ENCODE measurements around the gene B4GALT5. TPM values are rescaled to one million over a fixed set of nuclear protein-coding genes. Genes with fewer than 3 reads are reported as not detected.

Gene B4GALT5
- total and polyA plus RNA-seq, 7 experiments from 2014 or later = 0.14 to 23.1 (median 3.6) TPM

DNA sequence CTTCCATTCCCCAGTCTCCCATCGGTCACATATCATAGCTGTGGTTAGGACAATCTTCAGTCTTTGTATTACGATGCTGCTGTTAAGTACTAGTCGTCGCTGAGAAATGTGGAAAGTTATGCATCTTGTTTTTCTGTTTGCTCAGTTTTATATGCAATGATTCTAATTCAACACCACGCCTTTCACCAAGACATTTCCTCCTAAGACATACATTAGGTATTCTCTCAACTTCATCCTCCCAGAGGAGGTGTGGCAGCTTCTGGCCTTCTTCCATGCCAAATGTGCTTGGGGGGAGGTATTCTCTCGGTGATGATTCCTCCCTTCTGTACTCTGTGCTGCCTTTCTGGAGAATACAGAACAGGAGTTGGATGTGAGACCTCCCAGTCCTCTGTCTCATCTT, 66.1 kb downstream of the B4GALT5 start:
- no peak overlapping the region for H3K4me3 ChIP-seq (ENCODE audit: low read length)
- DNase-seq (no peak), ATAC-seq (no peak)
- Mint-ChIP-seq H3K4me3 (no peak overlapping the region), H3K27me3 (no peaks in the 10 kb centered on the region), H3K36me3 (peaks cover 6 to 38% (median 11%) of the 10 kb centered on the region in 5 donors), H3K9me3 (no peaks in the 10 kb centered on the region), H3K4me1 (peaks cover 0 to 5% (median 0%) of the 10 kb centered on the region in 7 donors), H3K27ac (no peak overlapping the region)
- H3K36me3 ChIP-seq (ENCODE audit: control insufficient read depth in 2 of 3, insufficient read depth in 3 of 3, low read length in 3 of 3) = peaks cover 0 to 20% (median 7%) of the 10 kb centered on the region in 3 experiments
- CTCF ChIA-PET = no interaction called here
- H3K4me1 ChIP-seq (ENCODE audit: control insufficient read depth in 2 of 2, insufficient read depth in 2 of 2, low read length in 2 of 2) = no peaks in the 10 kb centered on the region
- H3K9me3 ChIP-seq (ENCODE audit: control insufficient read depth in 2 of 3, low read length in 3 of 3) = no peaks in the 10 kb centered on the region
- POLR2A ChIA-PET = no interaction called here
- intact Hi-C loops (cut with micrococcal nuclease) = no loop called here
- H3K27ac ChIP-seq (ENCODE audit: low read depth, low read length) = no peak overlapping the region
- H3K27me3 ChIP-seq (ENCODE audit: control insufficient read depth in 2 of 2, insufficient read depth in 2 of 2, low read length in 2 of 2) = no peaks in the 10 kb centered on the region

DNA sequence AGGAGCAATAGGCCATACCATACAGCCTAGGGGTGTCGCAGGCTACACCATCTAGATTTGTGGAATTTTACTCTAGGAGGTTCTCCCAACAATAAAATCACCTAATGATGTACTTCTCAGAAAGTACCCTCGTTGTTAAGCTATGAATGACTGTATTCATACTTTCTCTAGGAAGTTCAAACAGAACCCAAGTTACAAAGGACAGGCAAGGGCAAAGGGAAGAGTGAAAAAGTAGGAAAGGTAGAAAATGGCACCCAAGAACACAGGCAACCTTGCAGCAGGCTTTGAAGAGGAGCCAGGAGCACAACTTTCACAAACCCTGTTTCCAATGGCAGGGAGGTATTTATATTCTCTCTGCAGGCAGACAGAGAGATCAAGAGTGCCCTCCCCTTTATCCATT, 67.2 kb downstream of the B4GALT5 start:
- H3K36me3 ChIP-seq (ENCODE audit: control insufficient read depth in 2 of 3, insufficient read depth in 3 of 3, low read length in 3 of 3) = peaks cover 0 to 30% (median 9%) of the 10 kb centered on the region in 3 experiments
- POLR2A ChIA-PET = no interaction called here

DNA sequence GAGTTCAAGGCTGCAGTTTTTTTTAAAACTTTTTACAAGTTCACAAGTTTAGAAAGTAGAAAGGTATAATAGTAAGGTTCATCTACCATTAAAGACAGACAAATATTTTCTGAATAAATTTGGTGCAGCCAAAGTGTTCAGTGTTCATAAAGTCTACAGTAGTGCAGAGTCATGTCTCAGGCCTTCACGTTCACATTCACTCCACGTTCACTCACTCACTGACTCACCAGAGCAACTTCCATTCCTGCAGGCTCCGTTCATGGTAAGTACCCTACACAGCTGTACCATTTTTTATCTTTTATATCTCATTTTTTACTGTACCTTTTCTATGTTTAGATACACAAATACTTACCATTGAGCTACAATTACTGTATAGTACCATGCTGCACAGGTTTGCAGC, 67.6 kb downstream of the B4GALT5 start:
- CTCF ChIA-PET = no interaction called here

More for the DNA sequence above, 67.2 kb downstream of the B4GALT5 start:
- Histone ChIP-seq H3K9me3 (ENCODE audit: control insufficient read depth in 2 of 3, low read length in 3 of 3) (no peaks in the 10 kb centered on the region), H3K4me3 (ENCODE audit: low read length) (no peak overlapping the region), H3K27me3 (ENCODE audit: control insufficient read depth in 2 of 2, insufficient read depth in 2 of 2, low read length in 2 of 2) (no peaks in the 10 kb centered on the region), H3K4me1 (ENCODE audit: control insufficient read depth in 2 of 2, insufficient read depth in 2 of 2, low read length in 2 of 2) (no peaks in the 10 kb centered on the region), H3K27ac (ENCODE audit: low read depth, low read length) (no peak overlapping the region)
- CTCF ChIA-PET = no interaction called here
- intact Hi-C loops (cut with micrococcal nuclease) = no loop called here
- Mint-ChIP-seq H3K4me1 (peaks cover 0 to 15% (median 0%) of the 10 kb centered on the region in 7 donors), H3K27ac (no peak overlapping the region), H3K9me3 (no peaks in the 10 kb centered on the region), H3K36me3 (peaks cover 10 to 45% (median 13%) of the 10 kb centered on the region in 5 donors), H3K4me3 (no peak overlapping the region), H3K27me3 (no peaks in the 10 kb centered on the region)
- ATAC-seq = no peak
- no peak for DNase-seq

DNA sequence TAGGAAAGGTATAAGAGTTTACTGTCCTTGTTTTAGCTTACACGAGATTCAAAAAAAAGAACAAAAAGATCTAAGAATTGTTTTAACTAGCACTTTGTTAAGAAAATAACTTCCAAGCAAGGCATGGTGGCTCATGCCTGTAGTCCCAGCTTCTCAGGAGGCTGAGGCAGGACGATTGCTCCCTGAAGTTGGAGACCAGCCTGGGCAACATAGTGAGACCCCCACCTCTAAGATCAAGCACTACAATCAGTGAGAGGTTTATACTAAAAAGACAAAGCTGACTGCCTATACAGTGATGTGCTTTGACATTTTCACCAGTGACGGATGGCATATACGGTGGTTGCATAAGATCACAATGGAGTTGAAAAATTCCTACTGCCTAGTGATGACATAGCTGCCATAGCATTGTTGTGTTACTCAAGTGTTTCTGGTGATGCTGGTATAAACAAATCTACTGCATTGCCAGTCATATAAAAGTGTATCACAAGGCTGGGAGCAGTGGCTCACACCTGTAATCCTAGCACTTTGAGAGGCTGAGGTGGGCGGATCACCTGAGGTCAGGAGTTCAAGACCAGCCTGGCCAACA, 68.6 kb downstream of the B4GALT5 start:
- Histone ChIP-seq H3K4me1 (ENCODE audit: control insufficient read depth in 2 of 2, insufficient read depth in 2 of 2, low read length in 2 of 2) (no peaks in the 10 kb centered on the region), H3K36me3 (ENCODE audit: control insufficient read depth in 2 of 3, insufficient read depth in 3 of 3, low read length in 3 of 3) (peaks cover 6 to 41% (median 14%) of the 10 kb centered on the region in 3 experiments), H3K27ac (ENCODE audit: low read depth, low read length) (no peak overlapping the region), H3K9me3 (ENCODE audit: control insufficient read depth in 2 of 3, low read length in 3 of 3) (no peaks in the 10 kb centered on the region), H3K4me3 (ENCODE audit: low read length) (no peak overlapping the region), H3K27me3 (ENCODE audit: control insufficient read depth in 2 of 2, insufficient read depth in 2 of 2, low read length in 2 of 2) (no peaks in the 10 kb centered on the region)
- ATAC-seq (no peak), DNase-seq (no peak)
- Mint-ChIP-seq H3K9me3 (no peaks in the 10 kb centered on the region), H3K36me3 (peaks cover 17 to 56% (median 22%) of the 10 kb centered on the region in 5 donors), H3K4me3 (no peak overlapping the region), H3K4me1 (peaks cover 0 to 20% (median 0%) of the 10 kb centered on the region in 7 donors), H3K27me3 (no peaks in the 10 kb centered on the region), H3K27ac (peak overlapping the region in 1 of 9 donors; percentile 52)
- POLR2A ChIA-PET = interaction anchor here (0.7 kb wide), 1 partner anchor 13 kb away, joined by 3 read pairs; no protein-coding TSS in a partner anchor
- CTCF ChIA-PET = interaction anchor here (1.5 kb wide), 1 partner anchor 201 kb away, joined by 3 read pairs; no protein-coding TSS in a partner anchor
- intact Hi-C loops (cut with micrococcal nuclease) = loop anchor here in 1 of 2 donors (5.0 kb wide), 1 partner anchor 32 kb away; no protein-coding TSS in a partner anchor

More for the DNA sequence above, 67.6 kb downstream of the B4GALT5 start:
- H3K4me3 ChIP-seq (ENCODE audit: low read length) = no peak overlapping the region
- H3K27ac Mint-ChIP-seq = no peak overlapping the region
- peaks cover 10 to 49% (median 17%) of the 10 kb centered on the region in 5 donors for H3K36me3 Mint-ChIP-seq
- H3K4me1 Mint-ChIP-seq = peaks cover 0 to 19% (median 0%) of the 10 kb centered on the region in 7 donors
- no peak overlapping the region for H3K27ac ChIP-seq (ENCODE audit: low read depth, low read length)
- H3K9me3 Mint-ChIP-seq = no peaks in the 10 kb centered on the region
- POLR2A ChIA-PET = no interaction called here
- H3K9me3 ChIP-seq (ENCODE audit: control insufficient read depth in 2 of 3, low read length in 3 of 3) = no peaks in the 10 kb centered on the region
- no peaks in the 10 kb centered on the region for H3K27me3 ChIP-seq (ENCODE audit: control insufficient read depth in 2 of 2, insufficient read depth in 2 of 2, low read length in 2 of 2)
- intact Hi-C loops (cut with micrococcal nuclease) = no loop called here
- DNase-seq = no peak
- no peak for ATAC-seq
- peaks cover 0 to 34% (median 13%) of the 10 kb centered on the region in 3 experiments for H3K36me3 ChIP-seq (ENCODE audit: control insufficient read depth in 2 of 3, insufficient read depth in 3 of 3, low read length in 3 of 3)
- no peaks in the 10 kb centered on the region for H3K4me1 ChIP-seq (ENCODE audit: control insufficient read depth in 2 of 2, insufficient read depth in 2 of 2, low read length in 2 of 2)
- H3K4me3 Mint-ChIP-seq = no peak overlapping the region
- no peaks in the 10 kb centered on the region for H3K27me3 Mint-ChIP-seq

DNA sequence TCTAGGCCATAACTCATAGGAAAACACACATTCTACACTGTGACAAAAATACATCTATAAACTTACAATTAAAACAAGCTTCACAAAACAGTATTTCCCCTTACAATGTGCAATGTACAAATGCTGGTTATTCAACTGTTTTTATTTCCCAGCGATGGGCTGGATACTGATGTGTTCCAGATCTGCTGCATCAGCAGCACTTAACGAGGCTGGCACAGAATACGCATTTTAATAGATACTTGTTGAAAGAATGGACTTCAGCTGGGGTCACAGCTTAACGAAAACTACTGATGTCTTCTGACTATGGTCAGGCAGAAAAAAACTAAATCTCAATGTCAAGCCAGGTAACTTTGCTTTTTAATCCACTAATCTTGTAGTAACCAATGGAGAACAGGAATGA, 70.9 kb downstream of the B4GALT5 start:
- ChIA-PET POLR2A (no interaction called here), CTCF (interaction anchor here (0.6 kb wide), 1 partner anchor 9 kb away, joined by 3 read pairs; no protein-coding TSS in a partner anchor)
- H3K27ac Mint-ChIP-seq = peak overlapping the region in 1 of 9 donors; percentile 79
- no peak overlapping the region for H3K4me3 ChIP-seq (ENCODE audit: low read length)
- H3K27me3 Mint-ChIP-seq = no peaks in the 10 kb centered on the region
- H3K4me3 Mint-ChIP-seq = no peak overlapping the region
- H3K36me3 Mint-ChIP-seq = peaks cover 20 to 55% (median 27%) of the 10 kb centered on the region in 5 donors
- peaks cover 6 to 41% (median 14%) of the 10 kb centered on the region in 3 experiments for H3K36me3 ChIP-seq (ENCODE audit: control insufficient read depth in 2 of 3, insufficient read depth in 3 of 3, low read length in 3 of 3)
- peaks cover 0 to 20% (median 0%) of the 10 kb centered on the region in 7 donors for H3K4me1 Mint-ChIP-seq
- no peak for ATAC-seq
- H3K9me3 ChIP-seq (ENCODE audit: control insufficient read depth in 2 of 3, low read length in 3 of 3) = no peaks in the 10 kb centered on the region
- H3K27ac ChIP-seq (ENCODE audit: low read depth, low read length) = no peak overlapping the region
- H3K4me1 ChIP-seq (ENCODE audit: control insufficient read depth in 2 of 2, insufficient read depth in 2 of 2, low read length in 2 of 2) = no peaks in the 10 kb centered on the region
- intact Hi-C loops (cut with micrococcal nuclease) = loop anchor here in 1 of 2 donors (5.0 kb wide), 1 partner anchor 34 kb away; no protein-coding TSS in a partner anchor
- H3K27me3 ChIP-seq (ENCODE audit: control insufficient read depth in 2 of 2, insufficient read depth in 2 of 2, low read length in 2 of 2) = no peaks in the 10 kb centered on the region
- H3K9me3 Mint-ChIP-seq = no peaks in the 10 kb centered on the region
- DNase-seq = no peak

DNA sequence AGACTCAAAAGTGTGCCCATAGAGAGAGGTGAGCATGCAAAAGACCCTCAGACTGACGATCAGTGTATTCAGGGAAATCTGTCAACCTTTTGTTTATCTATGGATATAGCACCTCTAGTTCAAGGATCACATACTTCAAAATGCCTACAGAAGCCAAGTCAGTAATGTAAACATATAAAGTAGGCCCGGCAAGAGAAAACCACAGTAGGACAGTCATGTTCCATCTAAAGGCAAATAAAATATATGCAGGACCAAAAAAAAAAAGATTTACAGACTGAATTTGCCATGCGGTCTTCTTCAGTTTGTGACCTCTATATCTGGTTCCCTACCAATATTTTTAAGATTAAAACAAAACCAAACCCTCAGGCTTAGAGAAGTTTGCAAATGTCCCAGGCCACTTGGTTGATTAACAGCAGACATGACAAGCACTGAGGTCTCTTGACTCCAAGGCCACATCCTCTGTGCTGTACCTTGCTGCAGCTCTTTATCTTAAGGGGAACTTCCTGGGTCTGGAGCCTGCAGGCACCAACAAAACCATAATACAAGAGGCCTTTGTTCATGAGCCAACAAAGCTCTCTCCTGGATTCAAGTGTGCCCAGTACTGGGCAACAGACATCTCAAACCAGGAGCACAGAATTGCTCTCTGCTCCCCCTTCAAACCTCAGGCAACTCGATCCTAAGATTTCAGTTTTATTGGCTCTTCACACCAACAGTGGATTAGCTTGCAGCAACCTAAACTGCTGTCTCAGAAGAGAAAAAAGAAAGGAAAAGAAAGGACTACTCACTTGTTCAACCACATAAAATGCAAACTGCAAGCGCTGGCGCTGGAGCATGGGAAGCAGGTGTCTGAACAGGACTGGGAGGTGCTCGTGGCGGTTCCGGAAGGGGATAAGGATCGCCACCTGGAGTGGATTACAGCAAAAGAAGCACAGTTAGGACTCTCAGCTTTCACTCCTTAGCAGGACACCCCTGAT, 71.7 kb downstream of the B4GALT5 start:
- no peak overlapping the region for H3K4me3 ChIP-seq (ENCODE audit: low read length)
- ChIA-PET POLR2A (no interaction called here), CTCF (interaction anchor here (0.6 kb wide), 1 partner anchor 10 kb away, joined by 3 read pairs; no protein-coding TSS in a partner anchor)
- Mint-ChIP-seq H3K36me3 (peaks cover 18 to 53% (median 28%) of the 10 kb centered on the region in 5 donors), H3K4me3 (peak overlapping the region in 1 of 10 donors; percentile 14), H3K27ac (peak overlapping the region in 2 of 9 donors; percentile 59 to 79), H3K9me3 (no peaks in the 10 kb centered on the region), H3K4me1 (peaks cover 0 to 20% (median 0%) of the 10 kb centered on the region in 7 donors), H3K27me3 (no peaks in the 10 kb centered on the region)
- H3K27me3 ChIP-seq (ENCODE audit: control insufficient read depth in 2 of 2, insufficient read depth in 2 of 2, low read length in 2 of 2) = no peaks in the 10 kb centered on the region
- no peak overlapping the region for H3K27ac ChIP-seq (ENCODE audit: low read depth, low read length)
- peaks cover 6 to 45% (median 17%) of the 10 kb centered on the region in 3 experiments for H3K36me3 ChIP-seq (ENCODE audit: control insufficient read depth in 2 of 3, insufficient read depth in 3 of 3, low read length in 3 of 3)
- H3K9me3 ChIP-seq (ENCODE audit: control insufficient read depth in 2 of 3, low read length in 3 of 3) = no peaks in the 10 kb centered on the region
- DNase-seq (no peak), ATAC-seq (no peak)
- no peaks in the 10 kb centered on the region for H3K4me1 ChIP-seq (ENCODE audit: control insufficient read depth in 2 of 2, insufficient read depth in 2 of 2, low read length in 2 of 2)
- intact Hi-C loops (cut with micrococcal nuclease) = loop anchor here in 1 of 2 donors (5.0 kb wide), 1 partner anchor 35 kb away; no protein-coding TSS in a partner anchor
